CD4-positive, CD25-positive, alpha-beta regulatory T cell (primary cell): Measurements from ENCODE around the gene NIM1K. TPM values are rescaled to one million over a fixed set of nuclear protein-coding genes. Genes with fewer than 3 reads are reported as not detected.

Experiments
- ATAC-seq, 2 donors: fragments of 150-1000 bp; cut with Tn5 transposase; one replicate each; pipeline ENCODE4 v1.10.0; 2021; ENCODE audit warnings: low read depth in 2 of 2, moderate number of reproducible peaks in 2 of 2, moderate library complexity in 1 of 2
- DNase-seq, 3 donors: peaks; one replicate each; pipeline versions ENCODE4 v3.0.0 to v3.0.0-alpha.2; 2012 to 2022; ENCODE audit warnings: mixed read lengths in 1 of 3
- H3K27ac ChIP-seq: one replicate; pipeline ENCODE4 v1.7.0; 2013; ENCODE audit warnings: mild to moderate bottlenecking, low read length; ENCODE audit not compliant: insufficient read depth, poor library complexity, severe bottlenecking
- H3K27me3 ChIP-seq: one replicate; pipeline ENCODE4 v1.7.0; 2013; ENCODE audit warnings: low read length; ENCODE audit not compliant: control insufficient read depth, insufficient read depth
- H3K36me3 ChIP-seq: one replicate; pipeline ENCODE4 v1.7.0; 2013; ENCODE audit warnings: mild to moderate bottlenecking, low read length, moderate library complexity; ENCODE audit not compliant: control insufficient read depth, insufficient read depth
- H3K4me1 ChIP-seq: 2 replicates; pipeline ENCODE4 v1.7.0; 2013; ENCODE audit warnings: mild to moderate bottlenecking, low read length; ENCODE audit not compliant: insufficient read depth, control insufficient read depth, poor library complexity, severe bottlenecking
- H3K4me3 ChIP-seq: one replicate; pipeline ENCODE4 v1.7.0; 2013; ENCODE audit warnings: low read depth, mild to moderate bottlenecking, low read length, moderate library complexity
- H3K9me3 ChIP-seq, 2 experiments: 1 replicate in 1 of 2; 2 replicates in 1 of 2; pipeline ENCODE4 v1.7.0; 2013; ENCODE audit warnings: low read length in 2 of 2, mild to moderate bottlenecking in 1 of 2, moderate library complexity in 1 of 2; ENCODE audit not compliant: control insufficient read depth in 2 of 2
- H3K27ac Mint-ChIP-seq, 3 donors: one replicate each; pipeline ENCODE4 v1.8.0; 2020 to 2022; ENCODE audit warnings: mild to moderate bottlenecking in 3 of 3, mixed read lengths in 3 of 3, moderate library complexity in 2 of 3
- H3K27me3 Mint-ChIP-seq: one replicate; pipeline ENCODE4 v1.8.0; 2022; ENCODE audit warnings: mild to moderate bottlenecking, mixed read lengths
- H3K36me3 Mint-ChIP-seq: one replicate; pipeline ENCODE4 v1.8.0; 2020; ENCODE audit warnings: mixed read lengths
- H3K4me1 Mint-ChIP-seq, 4 donors: one replicate each; pipeline ENCODE4 v1.8.0; 2020 to 2022; ENCODE audit warnings: mixed read lengths in 4 of 4, mild to moderate bottlenecking in 1 of 4
- H3K4me3 Mint-ChIP-seq, 4 donors: one replicate each; pipeline ENCODE4 v1.8.0; 2020 to 2022; ENCODE audit warnings: mild to moderate bottlenecking in 4 of 4, mixed read lengths in 4 of 4, moderate library complexity in 3 of 4
- H3K9me3 Mint-ChIP-seq, 7 donors: one replicate each; pipeline ENCODE4 v1.8.0; 2020 to 2022; ENCODE audit warnings: mixed read lengths in 7 of 7, mild to moderate bottlenecking in 3 of 7, moderate library complexity in 2 of 7
- polyA plus RNA-seq, 4 donors: library from polyadenylated mRNA; unstranded; fragments of 300-500 nt; fragmentation: Illumina TruSeq; gene quantifications; one replicate each; pipeline ENCODE4 v1.2.3, GENCODE V29; 2021
- total RNA-seq: library from RNA; stranded (reverse); gene quantifications from one replicate; pipeline ENCODE4 v1.2.3, GENCODE V29; 2022

NIM1K gene
- total and polyA plus RNA-seq, 5 donors from 2014 or later: 0.16 to 0.67 (median 0.26) TPM; not detected in 2

GRCh38 chr5:43232943-43233833, 41.2 kb downstream of the NIM1K start:
- no peak for DNase-seq
- Histone ChIP-seq H3K27me3 (no peaks in the 10 kb centered on the region), H3K4me1 (no peaks in the 10 kb centered on the region), H3K27ac (no peak overlapping the region), H3K36me3 (no peaks in the 10 kb centered on the region), H3K4me3 (no peak overlapping the region), H3K9me3 (no peaks in the 10 kb centered on the region)
- Mint-ChIP-seq H3K4me1 (peaks cover 0 to 7% (median 5%) of the 10 kb centered on the region in 4 donors), H3K27me3 (peaks cover 4% of the 10 kb centered on the region), H3K27ac (no peak overlapping the region), H3K9me3 (no peaks in the 10 kb centered on the region), H3K36me3 (no peaks in the 10 kb centered on the region), H3K4me3 (no peak overlapping the region)
- no peak for ATAC-seq

- H3K4me3 Mint-ChIP-seq: no peak overlapping the region
- peaks cover 0 to 7% (median 5%) of the 10 kb centered on the region in 4 donors for H3K4me1 Mint-ChIP-seq
- DNase-seq: peak in 1 of 3 donors; percentile 29
Measured at GRCh38 chr5:43233946-43234345, 41.9 kb downstream of the NIM1K start.

GRCh38 chr5:43236653-43237355, 44.8 kb downstream of the NIM1K start:
- Histone ChIP-seq H3K36me3 (no peaks in the 10 kb centered on the region), H3K27ac (no peak overlapping the region), H3K4me3 (no peak overlapping the region), H3K9me3 (no peaks in the 10 kb centered on the region), H3K27me3 (no peaks in the 10 kb centered on the region), H3K4me1 (no peaks in the 10 kb centered on the region)
- DNase-seq (no peak), ATAC-seq (no peak)
- Mint-ChIP-seq H3K4me1 (peaks cover 0 to 7% (median 5%) of the 10 kb centered on the region in 4 donors), H3K36me3 (no peaks in the 10 kb centered on the region), H3K27ac (no peak overlapping the region), H3K9me3 (no peaks in the 10 kb centered on the region), H3K4me3 (no peak overlapping the region), H3K27me3 (peaks cover 4% of the 10 kb centered on the region)

More at GRCh38 chr5:43233946-43234345, 41.9 kb downstream of the NIM1K start:
- no peaks in the 10 kb centered on the region for H3K36me3 Mint-ChIP-seq
- peaks cover 4% of the 10 kb centered on the region for H3K27me3 Mint-ChIP-seq
- H3K27ac Mint-ChIP-seq: no peak overlapping the region
- no peaks in the 10 kb centered on the region for H3K9me3 Mint-ChIP-seq
- Histone ChIP-seq H3K27ac (no peak overlapping the region), H3K36me3 (no peaks in the 10 kb centered on the region), H3K4me1 (no peaks in the 10 kb centered on the region), H3K27me3 (no peaks in the 10 kb centered on the region), H3K9me3 (no peaks in the 10 kb centered on the region), H3K4me3 (no peak overlapping the region)
- no peak for ATAC-seq

GRCh38 chr5:43242196-43242595, 50.2 kb downstream of the NIM1K start:
- H3K4me3 ChIP-seq: no peak overlapping the region
- no peaks in the 10 kb centered on the region for H3K9me3 ChIP-seq
- peaks cover 17% of the 10 kb centered on the region for H3K4me1 ChIP-seq
- H3K4me1 Mint-ChIP-seq: peaks cover 4 to 25% (median 18%) of the 10 kb centered on the region in 4 donors
- no peak overlapping the region for H3K4me3 Mint-ChIP-seq
- H3K36me3 Mint-ChIP-seq: no peaks in the 10 kb centered on the region
- H3K27ac Mint-ChIP-seq: peak overlapping the region in 1 of 3 donors; percentile 20
- H3K9me3 Mint-ChIP-seq: peaks cover 0 to 1% (median 0%) of the 10 kb centered on the region in 7 donors
- no peaks in the 10 kb centered on the region for H3K36me3 ChIP-seq
- ATAC-seq (no peak), DNase-seq (no peak)
- H3K27ac ChIP-seq: no peak overlapping the region
- H3K27me3 ChIP-seq: no peaks in the 10 kb centered on the region
- peaks cover 3% of the 10 kb centered on the region for H3K27me3 Mint-ChIP-seq

- ATAC-seq: no peak
- no peaks in the 10 kb centered on the region for H3K36me3 ChIP-seq
- H3K27me3 Mint-ChIP-seq: no peaks in the 10 kb centered on the region
- no peak overlapping the region for H3K4me3 Mint-ChIP-seq
- no peak overlapping the region for H3K27ac Mint-ChIP-seq
- H3K4me1 ChIP-seq: peaks cover 17% of the 10 kb centered on the region
- H3K9me3 ChIP-seq: no peaks in the 10 kb centered on the region
- H3K36me3 Mint-ChIP-seq: peaks cover under 1% of the 10 kb centered on the region
- no peak for DNase-seq
- H3K4me3 ChIP-seq: no peak overlapping the region
- H3K27ac ChIP-seq: no peak overlapping the region
- peaks cover 0 to 1% (median 0%) of the 10 kb centered on the region in 7 donors for H3K9me3 Mint-ChIP-seq
- peaks cover 4 to 25% (median 20%) of the 10 kb centered on the region in 4 donors for H3K4me1 Mint-ChIP-seq
- no peaks in the 10 kb centered on the region for H3K27me3 ChIP-seq
Measured at GRCh38 chr5:43243270-43243669, 51.2 kb downstream of the NIM1K start.

- H3K27ac Mint-ChIP-seq: no peak overlapping the region
- H3K4me3 Mint-ChIP-seq: peak overlapping the region in 3 of 4 donors; percentile 4 to 49 (median 26)
- no peaks in the 10 kb centered on the region for H3K27me3 ChIP-seq
- H3K4me1 ChIP-seq: peaks cover 17% of the 10 kb centered on the region
- H3K9me3 ChIP-seq: no peaks in the 10 kb centered on the region
- DNase-seq: peak in 2 of 3 donors; percentile 25 to 55
- H3K4me1 Mint-ChIP-seq: peaks cover 4 to 25% (median 21%) of the 10 kb centered on the region in 4 donors
- H3K36me3 Mint-ChIP-seq: peaks cover 3% of the 10 kb centered on the region
- no peaks in the 10 kb centered on the region for H3K27me3 Mint-ChIP-seq
- peak overlapping the region; percentile 44 for H3K27ac ChIP-seq
- peak overlapping the region; percentile 21 for H3K4me3 ChIP-seq
- H3K36me3 ChIP-seq: no peaks in the 10 kb centered on the region
- H3K9me3 Mint-ChIP-seq: peaks cover 0 to 1% (median 0%) of the 10 kb centered on the region in 7 donors
- ATAC-seq: peak in 1 of 2 donors; percentile 58
Measured at GRCh38 chr5:43244823-43245565, 53.0 kb downstream of the NIM1K start.

GRCh38 chr5:43245724-43246385, 53.8 kb downstream of the NIM1K start:
- no peaks in the 10 kb centered on the region for H3K9me3 ChIP-seq
- peaks cover 0 to 1% (median 0%) of the 10 kb centered on the region in 7 donors for H3K9me3 Mint-ChIP-seq
- H3K4me1 ChIP-seq: peaks cover 17% of the 10 kb centered on the region
- ATAC-seq (no peak), DNase-seq (no peak)
- peak overlapping the region in 1 of 3 donors; percentile 44 for H3K27ac Mint-ChIP-seq
- H3K4me1 Mint-ChIP-seq: peaks cover 4 to 25% (median 21%) of the 10 kb centered on the region in 4 donors
- H3K27me3 ChIP-seq: no peaks in the 10 kb centered on the region
- peak overlapping the region in 2 of 4 donors; percentile 7 to 15 for H3K4me3 Mint-ChIP-seq
- peaks cover 3% of the 10 kb centered on the region for H3K36me3 Mint-ChIP-seq
- no peak overlapping the region for H3K4me3 ChIP-seq
- peak overlapping the region; percentile 44 for H3K27ac ChIP-seq
- no peaks in the 10 kb centered on the region for H3K36me3 ChIP-seq
- no peaks in the 10 kb centered on the region for H3K27me3 Mint-ChIP-seq
